PFSK-1 (cell line): ENCODE measurements around the gene TRAPPC5.

Experiments
- FOXP2 ChIP-seq: optimal IDR thresholded peaks from 2 replicates; pipeline ENCODE3; 2011; ENCODE audit warnings: borderline replicate concordance, control low read depth, inconsistent platforms; ENCODE audit not compliant: insufficient read depth; ENCODE audit errors: extremely low read length, extremely low read depth
- POLR2AphosphoS5 ChIP-seq: IDR thresholded peaks from 2 replicates; pipeline ENCODE4 v1.6.1; 2012; ENCODE audit warnings: low read depth, mild to moderate bottlenecking, control low read depth, low read length, moderate library complexity
- REST ChIP-seq, 2 experiments: IDR thresholded peaks; 2 replicates each; pipeline versions ENCODE4 v1.6.1 to v1.8.0; 2011 to 2012; ENCODE audit warnings: low read depth in 2 of 2, low read length in 2 of 2, control low read depth in 1 of 2, inconsistent platforms in 1 of 2, mild to moderate bottlenecking in 1 of 2, moderate library complexity in 1 of 2; ENCODE audit not compliant: insufficient read depth in 1 of 2
- SIN3A ChIP-seq: IDR thresholded peaks from 2 replicates; pipeline ENCODE4 v1.6.1; 2012; ENCODE audit warnings: mild to moderate bottlenecking, low read length, moderate library complexity, borderline replicate concordance; ENCODE audit not compliant: insufficient read depth
- TAF1 ChIP-seq: IDR thresholded peaks from 2 replicates; pipeline ENCODE4 v1.6.1; 2012; ENCODE audit warnings: low read length, control low read depth, borderline replicate concordance; ENCODE audit not compliant: insufficient read depth

- TF ChIP-seq REST (IDR thresholded peaks at IDR 0.05; ENCODE audit: insufficient read depth in 1 of 2, low read depth in 2 of 2, low read length in 2 of 2) (no peak), SIN3A (no peak), POLR2AphosphoS5 (no peak), TAF1 (no peak), FOXP2 (no peak)
Measured at GRCh38 chr19:7639863-7640348, 40.7 kb upstream of the TRAPPC5 start.
